Stimulated activated CD8-positive, alpha-beta memory T cell treated with anti-CD3 and anti-CD28 coated beads, Interleukin-2, amount 100 ng/mL, for 1 hour (primary cell): ENCODE results near the gene SLC2A9.
"Not testable (repeated sequence)": the region's sequence is repeated elsewhere in the genome, so short reads cannot be mapped to it uniquely, and the experiment has no call there.

Source experiments
- DNase-seq, 2 donors: peaks; one replicate each; pipeline ENCODE4 v3.0.0-alpha.2; 2020; ENCODE audit warnings: low read depth in 2 of 2

Gene SLC2A9

DNA sequence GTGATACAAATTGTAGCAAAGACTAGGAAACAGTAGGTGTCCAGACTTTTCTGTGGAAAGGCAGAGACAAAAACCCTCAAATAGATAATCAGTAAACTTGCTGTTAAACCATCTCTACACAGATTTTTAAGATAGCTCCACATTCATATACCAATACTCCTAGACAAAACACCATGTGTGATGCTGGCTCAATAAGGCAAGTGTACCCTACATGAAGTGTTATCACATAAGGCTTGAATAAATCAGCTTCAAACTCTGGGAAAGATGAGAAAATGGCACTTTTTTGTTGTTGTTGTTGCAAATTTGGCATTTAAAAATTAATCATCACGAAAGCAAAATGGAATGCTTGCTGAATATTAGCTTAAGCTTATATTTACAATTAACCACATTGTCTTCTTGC lies 194.7 kb downstream of the SLC2A9 start:
- no peak for DNase-seq

DNA sequence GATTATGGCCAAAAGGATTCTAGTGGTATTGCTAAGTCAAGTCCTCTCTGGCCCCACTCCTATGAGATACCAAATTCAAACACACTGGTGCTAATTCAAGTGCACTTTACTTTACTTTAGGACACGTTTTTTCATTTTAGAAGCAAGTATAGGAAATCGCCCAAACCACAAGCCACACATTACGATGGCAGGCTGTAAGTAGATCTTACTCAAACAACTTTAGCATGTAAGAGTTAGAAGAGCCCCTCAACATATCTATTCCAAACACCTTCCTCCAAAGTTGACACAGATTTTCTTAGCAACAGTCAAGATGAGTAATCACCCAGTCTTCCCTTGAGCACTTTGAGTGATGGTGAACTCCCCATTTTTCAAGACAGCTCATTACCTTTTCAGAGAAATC lies 196.2 kb downstream of the SLC2A9 start:
- DNase-seq, result no peak

DNA sequence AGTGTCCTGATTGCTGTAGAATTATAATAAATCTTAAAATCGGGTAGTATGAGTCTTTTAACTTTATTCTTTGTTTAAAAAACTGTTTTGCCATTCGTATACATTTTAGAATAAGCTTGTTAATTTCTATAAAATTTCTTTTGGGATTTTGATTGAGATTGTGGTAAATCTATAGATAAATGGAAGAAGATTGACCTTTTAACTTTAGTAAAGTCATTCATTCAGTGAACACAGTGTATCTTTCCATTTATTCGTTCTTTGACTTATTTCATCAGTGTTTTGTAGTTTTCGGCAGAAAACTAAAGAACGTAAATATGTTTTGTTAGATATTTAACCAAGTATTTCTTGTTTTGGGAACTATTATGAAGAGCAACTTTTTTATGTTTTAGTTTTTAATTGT lies 201.0 kb downstream of the SLC2A9 start:
- DNase-seq, result no peak

DNA sequence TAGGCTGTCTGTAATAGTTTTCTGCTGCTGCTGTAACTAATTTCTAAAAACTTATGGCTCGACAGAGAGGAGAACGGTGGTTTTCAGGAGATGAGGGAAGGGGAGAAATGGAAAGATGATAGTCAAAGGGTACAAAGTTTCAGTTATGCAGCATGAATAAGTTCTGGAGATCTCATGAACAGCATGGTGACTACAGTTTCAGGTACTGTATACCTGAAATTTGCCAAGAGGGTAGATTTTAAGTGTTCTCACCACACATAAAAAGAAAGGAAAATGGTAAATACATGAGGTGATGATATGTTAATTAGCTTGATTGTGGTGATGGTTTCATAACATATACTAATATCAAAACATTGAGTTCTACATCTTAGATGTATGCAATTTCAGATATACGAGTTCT lies 205.0 kb downstream of the SLC2A9 start:
- DNase-seq, result no peak

DNA sequence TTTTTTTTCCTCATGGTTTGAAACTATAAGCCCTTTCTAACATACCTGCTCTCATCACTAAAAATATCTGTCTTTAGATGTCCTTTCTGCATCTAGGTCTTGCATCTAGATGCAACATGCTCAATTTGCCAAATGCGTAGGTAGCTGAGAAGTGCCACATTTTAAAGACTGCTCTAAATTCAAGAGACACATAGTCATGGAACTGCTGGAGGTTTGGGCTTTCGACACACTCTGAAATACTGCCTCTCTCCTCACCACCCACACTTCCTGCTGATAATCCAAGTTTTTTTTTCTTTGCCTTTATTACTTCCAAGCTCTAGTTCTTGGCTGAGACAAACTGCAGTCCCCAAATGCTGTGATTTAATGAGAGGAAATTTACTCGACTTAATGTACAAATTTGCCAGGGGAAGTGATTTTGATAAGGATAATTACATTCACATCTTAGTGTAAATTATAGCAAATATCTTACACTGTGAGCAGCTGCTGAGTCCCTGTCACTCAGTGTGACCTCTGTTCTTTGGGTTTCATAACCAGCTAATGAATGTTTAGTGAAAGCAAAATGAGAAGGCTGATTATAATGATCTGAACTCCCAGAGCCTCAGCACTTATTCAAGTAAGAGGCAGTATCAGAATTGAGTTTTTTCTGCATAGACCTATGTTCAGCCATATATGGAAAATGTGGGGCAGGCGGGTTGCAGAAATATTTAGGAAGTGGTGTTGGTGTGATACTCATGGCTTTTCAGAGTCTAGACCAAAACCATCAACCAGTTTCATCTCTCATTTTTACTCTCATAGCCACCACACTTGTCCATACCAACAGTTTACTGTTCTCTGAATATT lies 208.6 kb downstream of the SLC2A9 start:
- DNase-seq, result no peak

DNA sequence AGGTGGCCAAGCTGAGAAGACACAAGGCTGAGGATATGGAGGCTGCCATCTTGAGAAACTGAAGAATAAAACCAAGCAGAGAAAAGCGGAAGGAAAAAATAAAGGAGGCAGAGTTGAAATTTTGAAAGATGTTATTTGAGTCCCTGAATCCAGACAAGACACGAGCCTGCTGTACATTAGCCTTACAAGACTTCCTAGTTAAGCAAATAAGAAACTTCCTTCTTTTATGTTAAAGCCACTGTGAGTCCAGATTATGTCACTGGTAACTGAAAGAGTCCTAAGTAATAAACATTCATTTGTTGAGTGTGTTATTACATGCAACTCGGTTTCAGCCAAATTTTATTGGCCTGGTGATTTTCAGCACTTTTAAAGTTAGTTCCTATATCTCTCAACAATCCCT lies 209.5 kb downstream of the SLC2A9 start:
- DNase-seq, result no peak

DNA sequence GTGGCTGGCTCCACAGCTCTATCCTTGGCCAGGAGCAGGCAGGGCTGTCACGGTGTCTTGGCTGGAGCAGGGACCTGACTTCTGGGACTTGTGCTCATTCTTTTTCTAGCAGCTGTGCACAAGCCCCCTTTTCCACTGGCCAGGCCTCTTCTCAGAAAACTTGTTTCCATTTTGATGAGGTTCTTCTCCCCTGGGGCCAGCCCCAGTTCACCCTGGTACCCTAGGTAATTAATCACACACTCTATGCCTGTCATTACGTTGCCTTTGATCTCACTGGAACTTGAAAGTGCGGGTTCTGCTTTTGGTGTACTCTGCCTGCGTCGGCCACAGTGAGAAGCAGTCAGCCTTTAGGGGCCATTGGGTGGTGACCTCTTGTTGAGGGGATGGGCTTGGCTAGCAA lies 213.2 kb downstream of the SLC2A9 start:
- DNase-seq, result no peak

DNA sequence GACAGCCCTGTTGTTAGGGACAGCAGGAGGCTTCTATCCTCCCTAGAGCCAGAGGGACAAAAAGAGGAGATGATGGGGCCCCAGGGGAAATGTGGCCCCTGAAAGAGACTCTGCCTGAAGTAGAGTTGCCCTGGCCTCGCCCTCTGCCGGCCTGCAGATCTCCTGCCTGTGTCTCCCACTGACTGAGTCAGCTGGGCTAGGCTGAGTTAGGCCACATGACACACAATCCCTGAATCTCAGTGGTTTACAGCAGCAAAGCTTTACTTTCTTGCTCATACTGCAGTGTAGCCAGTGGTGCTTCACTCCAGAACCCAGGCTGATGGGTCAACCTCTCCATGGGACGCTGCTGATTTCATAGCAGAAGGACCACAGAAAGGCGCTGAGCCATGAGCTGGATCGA lies 216.4 kb downstream of the SLC2A9 start:
- DNase-seq, result no peak

DNA sequence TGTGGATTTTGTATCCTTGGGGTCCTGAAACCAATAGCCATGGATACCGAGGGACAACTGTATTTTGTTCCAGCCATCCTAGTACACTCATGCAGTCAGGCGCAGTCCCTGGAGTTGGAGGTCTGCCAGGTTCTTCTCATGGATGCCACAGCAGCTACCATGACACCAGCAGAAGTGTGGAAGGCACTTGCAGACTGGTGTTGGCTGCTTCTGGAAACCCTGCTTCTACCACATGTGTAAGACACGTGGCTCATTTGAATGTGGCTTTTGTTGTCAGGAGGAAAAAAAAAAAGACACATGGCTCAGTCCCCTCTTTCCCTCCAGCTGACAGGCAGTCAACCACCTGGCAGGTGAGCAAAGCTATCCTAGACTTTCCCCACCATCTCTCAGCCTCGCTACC lies 220.4 kb downstream of the SLC2A9 start:
- no peak for DNase-seq

DNA sequence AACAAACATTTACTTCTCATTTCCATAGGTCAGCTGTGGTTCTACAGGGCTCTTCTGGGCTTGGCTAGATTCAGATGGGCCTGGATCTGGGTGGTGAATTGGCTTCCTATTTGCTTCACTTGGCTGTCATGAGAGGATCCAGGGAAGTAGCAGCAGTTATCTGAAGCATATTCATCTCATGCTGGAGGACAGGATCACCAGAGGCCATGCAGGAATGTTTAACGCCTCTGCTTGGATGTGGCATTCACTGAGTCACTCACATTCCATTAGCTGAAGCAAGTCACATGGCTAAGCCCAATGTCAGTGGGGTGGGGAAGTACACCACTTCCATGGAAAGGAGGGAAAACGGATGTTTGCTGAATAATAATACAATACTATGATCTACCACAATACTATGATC lies 224.7 kb downstream of the SLC2A9 start:
- not testable (repeated sequence) for DNase-seq

DNA sequence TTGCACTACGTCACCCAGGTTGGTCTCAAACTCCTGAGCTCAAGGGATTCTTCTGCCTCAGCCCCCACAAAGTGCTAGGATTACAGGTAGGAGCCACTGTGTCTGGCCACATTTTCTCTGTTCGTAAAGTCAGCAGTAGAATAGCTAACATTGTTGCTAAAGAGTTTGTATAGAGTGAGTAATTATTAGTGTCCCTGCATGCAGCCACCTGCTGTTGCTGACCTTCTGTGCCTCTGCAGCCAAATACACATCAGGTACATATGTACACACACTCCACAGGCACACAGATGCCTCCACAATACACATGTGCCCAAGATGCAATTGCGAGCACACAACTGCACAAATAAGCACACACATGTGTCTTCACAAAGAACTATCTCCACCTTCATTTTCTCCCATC lies 228.9 kb downstream of the SLC2A9 start:
- DNase-seq, result no peak

DNA sequence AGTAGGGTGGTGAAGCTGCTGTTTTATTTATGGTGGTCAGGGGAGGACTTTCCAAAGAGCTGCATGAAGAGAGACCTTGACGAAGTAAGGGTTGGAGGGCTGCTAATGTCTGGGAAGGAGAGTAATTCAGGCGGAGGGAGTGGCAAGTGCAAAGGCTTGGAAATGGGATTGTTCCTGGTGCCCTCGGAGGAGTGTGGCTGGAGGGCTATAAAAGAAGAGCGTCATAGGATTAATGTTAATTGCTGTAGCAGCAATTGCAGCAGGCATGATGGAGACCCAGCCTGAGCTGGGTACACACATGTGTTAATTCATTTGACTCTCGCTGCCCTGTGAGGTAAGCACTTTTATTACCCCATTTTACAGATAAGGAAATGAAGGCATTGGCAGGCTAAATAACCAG lies 235.4 kb downstream of the SLC2A9 start:
- DNase-seq, result not testable (repeated sequence)

DNA sequence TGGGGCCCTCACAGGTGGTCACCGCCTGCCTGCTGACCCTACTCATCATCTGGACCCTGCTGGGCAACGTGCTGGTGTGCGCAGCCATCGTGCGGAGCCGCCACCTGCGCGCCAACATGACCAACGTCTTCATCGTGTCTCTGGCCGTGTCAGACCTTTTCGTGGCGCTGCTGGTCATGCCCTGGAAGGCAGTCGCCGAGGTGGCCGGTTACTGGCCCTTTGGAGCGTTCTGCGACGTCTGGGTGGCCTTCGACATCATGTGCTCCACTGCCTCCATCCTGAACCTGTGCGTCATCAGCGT lies 239.2 kb downstream of the SLC2A9 start:
- DNase-seq, result no peak

DNA sequence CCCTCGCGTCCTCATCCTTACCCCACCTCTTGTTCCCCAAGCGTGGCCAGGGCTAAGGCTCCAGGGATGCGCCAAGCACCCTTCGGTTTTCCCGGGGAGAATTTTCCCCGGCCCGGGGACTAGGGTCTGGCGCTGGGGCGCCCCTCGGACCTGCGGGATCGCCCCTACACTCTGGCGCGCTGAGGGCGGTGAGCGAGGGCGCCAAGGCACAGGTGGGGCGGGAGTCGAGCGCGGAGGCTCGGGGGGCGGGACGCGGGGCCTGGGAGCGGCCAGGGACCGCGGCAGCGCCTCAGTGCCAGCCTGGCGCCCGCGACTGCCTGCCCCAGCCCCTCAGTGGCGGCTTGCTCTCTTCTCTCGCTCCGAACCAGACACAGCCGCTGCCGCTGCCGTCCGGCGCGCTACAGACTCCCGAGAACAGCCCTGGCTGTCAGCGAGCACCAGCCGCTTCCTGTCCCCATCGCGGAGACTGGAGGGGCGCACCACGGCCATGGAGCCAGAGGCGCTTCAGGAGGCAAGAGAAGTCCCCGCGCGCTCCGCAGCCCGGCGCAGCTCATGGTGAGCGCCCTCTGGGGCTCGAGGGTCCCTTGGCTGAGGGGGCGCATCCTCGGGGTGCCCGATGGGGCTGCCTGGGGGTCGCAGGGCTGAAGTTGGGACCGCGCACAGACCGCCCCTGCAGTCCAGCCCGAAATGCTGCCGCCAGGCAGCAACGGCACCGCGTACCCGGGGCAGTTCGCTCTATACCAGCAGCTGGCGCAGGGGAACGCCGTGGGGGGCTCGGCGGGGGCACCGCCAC lies 239.8 kb downstream of the SLC2A9 start, which contains the start of gene DRD5:
TSS of gene DRD5 (plus strand) at position 292 of the 793 bp plus-strand sequence. CDS start at position 688, 396 bp downstream.
- DNase-seq, result no peak
